ENCODE data around the gene OR5L1. TPM values are rescaled to one million over a fixed set of nuclear protein-coding genes. Genes with fewer than 3 reads are reported as not detected.

Gene OR5L1
- not detected in 2 replicates for total RNA-seq (2014; rRNA removed; shearing (Covaris generic))

DNA sequence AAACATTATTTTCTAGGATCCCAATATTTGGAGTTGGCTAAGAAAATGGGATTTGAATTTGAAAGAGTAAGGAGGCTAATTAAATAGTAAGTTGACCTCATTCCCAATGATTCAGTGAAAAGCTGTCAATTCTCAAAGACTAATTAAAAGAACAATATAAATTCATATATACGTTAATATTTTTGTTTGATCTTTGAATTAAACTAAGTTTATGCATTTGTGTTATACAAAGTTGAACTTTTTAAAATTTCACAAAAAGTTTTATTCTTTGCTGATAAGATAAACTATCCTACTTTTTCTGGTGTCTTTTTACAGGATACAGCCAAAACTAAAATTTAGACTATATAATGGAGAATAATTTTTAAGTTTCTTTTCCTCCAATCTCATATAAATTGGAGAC, at the start of gene OR5L1:
Gene OR5L1, plus strand, starts transcription at position 301 of the 400 bp plus-strand sequence. CDS start 100 bp downstream, outside the sequence.
- Histone ChIP-seq H3K36me3 (replicated peaks; ENCODE audit: control insufficient read depth, insufficient read depth, low read length) (no peaks in the 10 kb centered on the region), H3K27me3 (ENCODE audit: control insufficient read depth, insufficient read depth, low read length) (no peaks in the 10 kb centered on the region), H3K4me3 (ENCODE audit: insufficient read depth, low read depth, low read length) (no peak within 1 kb of the TSS)
- DNase-seq = no peak

GRCh38 chr11:55773138-55773537, 38.0 kb upstream of the OR5L1 start, which contains the start of gene OR5D13:
TSS of gene OR5D13 (plus strand) at chr11:55773438. CDS start at chr11:55773438, 0 bp downstream.
- Histone ChIP-seq H3K4me3 (ENCODE audit: insufficient read depth, low read depth, low read length) (no peak within 1 kb of the TSS), H3K36me3 (replicated peaks; ENCODE audit: control insufficient read depth, insufficient read depth, low read length) (no peaks in the 10 kb centered on the region), H3K27me3 (ENCODE audit: control insufficient read depth, insufficient read depth, low read length) (no peaks in the 10 kb centered on the region)
- no peak for DNase-seq

DNA sequence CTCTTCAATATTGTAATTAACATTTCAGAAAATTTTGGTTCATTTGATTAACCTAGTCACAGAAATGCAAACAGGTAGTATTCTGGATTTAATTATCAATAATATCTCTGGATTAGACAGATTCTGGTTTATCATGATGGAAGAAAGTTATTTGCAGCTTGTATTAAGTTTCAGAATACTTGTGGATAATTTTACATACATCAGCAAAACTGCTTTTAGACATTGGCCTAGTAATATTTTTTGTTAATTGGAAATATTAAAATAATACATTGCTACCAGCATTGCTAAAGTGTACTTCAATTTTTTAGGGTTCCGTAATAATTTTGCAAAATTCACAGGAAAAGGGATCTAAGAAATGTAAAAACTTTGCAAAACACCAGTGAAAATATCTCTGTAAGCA, 19.6 kb upstream of the OR5L1 start:
- no peaks in the 10 kb centered on the region for H3K36me3 ChIP-seq (replicated peaks; ENCODE audit: control insufficient read depth, insufficient read depth, low read length)
- no peak for DNase-seq
- no peak overlapping the region for H3K4me3 ChIP-seq (ENCODE audit: insufficient read depth, low read depth, low read length)
- no peaks in the 10 kb centered on the region for H3K27me3 ChIP-seq (ENCODE audit: control insufficient read depth, insufficient read depth, low read length)

DNA sequence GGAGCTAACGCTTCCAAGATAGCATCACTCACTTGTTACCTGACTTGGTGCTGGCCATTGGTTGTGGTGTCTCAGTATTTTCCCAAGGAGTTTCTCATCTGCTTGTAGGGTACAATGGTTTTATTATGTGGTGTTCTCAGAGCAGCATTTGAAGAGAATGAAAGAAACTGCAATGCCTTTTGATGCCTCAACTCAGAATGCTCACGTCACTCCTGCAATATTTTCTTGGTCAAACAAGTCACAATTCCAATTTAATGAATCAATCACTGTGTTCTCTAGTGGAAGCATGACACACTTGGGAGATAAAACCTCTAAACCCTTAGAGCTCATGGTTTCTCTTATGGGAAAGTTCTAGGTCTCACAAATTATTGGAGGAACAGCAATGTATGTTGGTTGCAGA, 17.8 kb upstream of the OR5L1 start:
- no peak for DNase-seq
- H3K4me3 ChIP-seq (ENCODE audit: insufficient read depth, low read depth, low read length) = no peak overlapping the region
- H3K36me3 ChIP-seq (replicated peaks; ENCODE audit: control insufficient read depth, insufficient read depth, low read length) = no peaks in the 10 kb centered on the region

DNA sequence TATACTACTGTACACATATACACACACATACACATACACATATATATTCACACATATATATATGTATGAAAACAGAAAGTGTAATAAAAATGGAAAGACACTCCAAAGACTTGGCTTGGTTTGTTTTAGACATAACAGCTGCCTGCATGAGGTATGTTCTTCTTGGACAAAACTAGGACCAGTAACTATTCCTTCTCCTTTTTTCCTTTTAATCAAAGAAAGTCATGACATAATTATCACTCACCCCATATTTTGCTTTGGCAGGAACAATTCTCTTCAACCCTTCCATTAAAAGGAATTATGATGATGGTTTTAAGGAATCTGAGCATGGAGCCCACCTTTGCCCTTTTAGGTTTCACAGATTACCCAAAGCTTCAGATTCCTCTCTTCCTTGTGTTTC, 15.9 kb upstream of the OR5L1 start, which contains the start of gene OR5D14:
Gene OR5D14, plus strand, starts transcription at position 301 of the 400 bp plus-strand sequence. Its CDS starts 0 bp downstream, at position 301.
- Histone ChIP-seq H3K27me3 (ENCODE audit: control insufficient read depth, insufficient read depth, low read length) (no peaks in the 10 kb centered on the region), H3K36me3 (replicated peaks; ENCODE audit: control insufficient read depth, insufficient read depth, low read length) (no peaks in the 10 kb centered on the region), H3K4me3 (ENCODE audit: insufficient read depth, low read depth, low read length) (no peak within 1 kb of the TSS)
- DNase-seq = no peak

More for the DNA sequence above, 17.8 kb upstream of the OR5L1 start:
- H3K27me3 ChIP-seq (ENCODE audit: control insufficient read depth, insufficient read depth, low read length) = no peaks in the 10 kb centered on the region

GRCh38 chr11:55806248-55806647, 4.9 kb upstream of the OR5L1 start:
- H3K4me3 ChIP-seq (ENCODE audit: insufficient read depth, low read depth, low read length) = no peak overlapping the region
- H3K36me3 ChIP-seq (replicated peaks; ENCODE audit: control insufficient read depth, insufficient read depth, low read length) = no peaks in the 10 kb centered on the region
- DNase-seq = no peak
- H3K27me3 ChIP-seq (ENCODE audit: control insufficient read depth, insufficient read depth, low read length) = no peaks in the 10 kb centered on the region

- no peak for DNase-seq
- Histone ChIP-seq H3K36me3 (replicated peaks; ENCODE audit: control insufficient read depth, insufficient read depth, low read length) (no peaks in the 10 kb centered on the region), H3K4me3 (ENCODE audit: insufficient read depth, low read depth, low read length) (no peak within 1 kb of the TSS), H3K27me3 (ENCODE audit: control insufficient read depth, insufficient read depth, low read length) (no peaks in the 10 kb centered on the region)
These were observed 8.2 kb downstream of the OR5L1 start, which contains the start of gene OR5D18 for GRCh38 chr11:55819330-55819729. TSS of gene OR5D18 (plus strand) at chr11:55819630. CDS start at chr11:55819630, 0 bp downstream.

DNA sequence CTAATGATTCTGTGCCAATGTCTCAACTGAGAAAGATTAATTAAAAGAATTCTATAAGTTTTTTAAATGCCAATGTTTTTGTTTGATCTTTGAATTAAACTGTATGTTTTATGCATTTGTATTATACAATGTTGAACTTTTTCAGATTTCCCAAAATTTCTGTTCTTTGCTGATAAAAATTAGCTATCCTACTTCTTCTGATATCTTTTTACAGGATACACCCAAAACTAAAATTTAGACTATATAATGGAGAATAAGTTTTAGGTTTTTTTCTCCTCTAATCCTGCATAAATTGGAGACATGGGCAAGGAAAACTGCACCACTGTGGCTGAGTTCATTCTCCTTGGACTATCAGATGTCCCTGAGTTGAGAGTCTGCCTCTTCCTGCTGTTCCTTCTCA, 15.8 kb downstream of the OR5L1 start, which contains the start of gene OR5L2:
Gene OR5L2, plus strand, starts transcription at position 301 of the 400 bp plus-strand sequence. Its CDS starts 0 bp downstream, at position 301.
- H3K36me3 ChIP-seq (replicated peaks; ENCODE audit: control insufficient read depth, insufficient read depth, low read length) = no peaks in the 10 kb centered on the region
- no peak within 1 kb of the TSS for H3K4me3 ChIP-seq (ENCODE audit: insufficient read depth, low read depth, low read length)
- DNase-seq = no peak
- no peaks in the 10 kb centered on the region for H3K27me3 ChIP-seq (ENCODE audit: control insufficient read depth, insufficient read depth, low read length)

DNA sequence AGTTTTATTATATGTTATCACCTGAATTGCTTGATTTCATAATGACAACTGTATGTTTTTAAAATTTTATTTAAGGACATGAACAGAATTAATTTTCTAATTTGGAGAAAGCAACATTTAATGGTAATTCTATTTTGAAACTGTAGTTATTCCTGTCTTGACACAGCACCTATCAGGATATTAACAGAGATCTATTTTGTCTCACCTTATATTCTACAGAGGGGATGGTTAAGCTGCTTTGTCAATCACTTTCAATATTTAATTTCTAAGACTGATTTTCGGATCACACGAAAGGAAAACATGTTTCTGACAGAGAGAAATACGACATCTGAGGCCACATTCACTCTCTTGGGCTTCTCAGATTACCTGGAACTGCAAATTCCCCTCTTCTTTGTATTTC, 27.3 kb downstream of the OR5L1 start, which contains the start of gene OR5D16:
Gene OR5D16, plus strand, starts transcription at position 301 of the 400 bp plus-strand sequence. Its CDS starts 0 bp downstream, at position 301.
- Histone ChIP-seq H3K36me3 (replicated peaks; ENCODE audit: control insufficient read depth, insufficient read depth, low read length) (no peaks in the 10 kb centered on the region), H3K27me3 (ENCODE audit: control insufficient read depth, insufficient read depth, low read length) (no peaks in the 10 kb centered on the region), H3K4me3 (ENCODE audit: insufficient read depth, low read depth, low read length) (no peak within 1 kb of the TSS)
- no peak for DNase-seq

DNA sequence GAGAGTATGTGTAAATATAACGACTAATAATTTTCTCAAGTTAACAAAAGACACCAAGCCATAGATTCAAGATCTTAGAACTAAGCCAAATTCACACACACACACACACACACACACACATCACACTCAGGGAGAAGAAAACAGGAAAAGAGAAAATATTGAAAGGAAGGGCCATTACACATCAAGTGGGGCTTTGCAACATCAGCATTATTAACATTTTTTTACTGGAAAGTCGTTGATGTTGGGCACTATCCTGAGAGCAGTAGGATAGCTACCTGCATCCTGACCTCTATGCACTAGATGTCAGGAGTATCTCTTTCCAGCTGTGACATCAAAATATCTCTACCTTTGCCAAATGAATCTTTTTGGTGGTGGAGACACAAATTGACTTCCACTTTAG, 36.3 kb downstream of the OR5L1 start:
- Histone ChIP-seq H3K27me3 (ENCODE audit: control insufficient read depth, insufficient read depth, low read length) (no peaks in the 10 kb centered on the region), H3K4me3 (ENCODE audit: insufficient read depth, low read depth, low read length) (no peak overlapping the region), H3K36me3 (replicated peaks; ENCODE audit: control insufficient read depth, insufficient read depth, low read length) (no peaks in the 10 kb centered on the region)
- DNase-seq = no peak

DNA sequence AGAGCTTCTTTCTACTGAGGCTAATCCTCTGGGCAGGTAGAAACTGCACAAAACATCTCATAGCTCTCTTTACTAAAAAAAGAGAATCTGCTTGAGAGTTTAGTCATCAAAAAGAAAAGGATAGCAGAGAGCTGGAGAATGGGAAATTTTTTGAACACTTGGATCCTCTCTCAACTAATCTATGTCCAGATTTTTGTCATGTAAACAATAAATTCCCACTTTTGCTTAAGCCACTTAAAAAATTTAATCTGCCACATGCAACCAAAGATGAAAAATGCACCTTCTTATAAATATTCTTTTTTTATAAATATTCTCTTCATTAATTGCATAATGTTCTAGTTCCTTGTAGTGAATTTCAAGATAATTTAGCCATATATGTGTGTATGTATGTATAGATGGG, 37.9 kb downstream of the OR5L1 start:
- no peak overlapping the region for H3K4me3 ChIP-seq (ENCODE audit: insufficient read depth, low read depth, low read length)
- H3K36me3 ChIP-seq (replicated peaks; ENCODE audit: control insufficient read depth, insufficient read depth, low read length) = no peaks in the 10 kb centered on the region
- no peak for DNase-seq
- no peaks in the 10 kb centered on the region for H3K27me3 ChIP-seq (ENCODE audit: control insufficient read depth, insufficient read depth, low read length)

GRCh38 chr11:55852141-55852540, 41.0 kb downstream of the OR5L1 start:
- Histone ChIP-seq H3K4me3 (ENCODE audit: insufficient read depth, low read depth, low read length) (no peak overlapping the region), H3K27me3 (ENCODE audit: control insufficient read depth, insufficient read depth, low read length) (no peaks in the 10 kb centered on the region), H3K36me3 (replicated peaks; ENCODE audit: control insufficient read depth, insufficient read depth, low read length) (no peaks in the 10 kb centered on the region)
- DNase-seq = no peak

DNA sequence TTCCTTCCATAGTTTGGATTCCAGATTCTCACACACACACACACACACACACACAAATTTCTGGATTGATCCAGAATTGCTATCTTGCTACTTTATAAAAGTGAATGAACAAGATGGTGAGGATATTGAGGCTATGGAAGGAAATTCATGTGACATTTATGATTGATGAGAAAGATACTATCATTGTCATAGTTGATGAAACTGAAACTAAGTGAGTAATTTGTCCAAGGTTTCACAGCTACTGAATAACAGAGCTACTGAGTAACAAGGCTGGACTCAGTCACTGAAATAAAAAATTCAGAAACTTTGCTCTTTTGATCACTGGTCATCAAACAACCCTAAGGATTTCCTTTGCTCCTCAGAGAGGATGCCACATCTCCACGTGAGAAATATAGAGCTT, 43.5 kb downstream of the OR5L1 start:
- H3K36me3 ChIP-seq (replicated peaks; ENCODE audit: control insufficient read depth, insufficient read depth, low read length) = no peaks in the 10 kb centered on the region
- no peak overlapping the region for H3K4me3 ChIP-seq (ENCODE audit: insufficient read depth, low read depth, low read length)
- no peaks in the 10 kb centered on the region for H3K27me3 ChIP-seq (ENCODE audit: control insufficient read depth, insufficient read depth, low read length)
- no peak for DNase-seq
